Gastroesophageal sphincter (tissue), 3 donors: ENCODE results near the gene APLNR.

Experiments
- CTCF ChIP-seq, 4 experiments: fragments of 200-600 bp in 2 of 4; fragments of 450-650 bp in 2 of 4; sonication (generic) in 1 of 4; IDR thresholded peaks; one replicate each; pipeline ENCODE4 v1.5.1; 2017 to 2019; ENCODE audit warnings: antibody characterized with exemption in 4 of 4, mild to moderate bottlenecking in 2 of 4, moderate library complexity in 2 of 4
- EP300 ChIP-seq: sonication (generic); formaldehyde crosslinking; IDR thresholded peaks from one replicate; pipeline ENCODE4 v1.6.1; 2017; ENCODE audit warnings: antibody characterized with exemption, mild to moderate bottlenecking
- POLR2A ChIP-seq, 2 donors: fragments of 450-650 bp; IDR thresholded peaks; one replicate each; pipeline ENCODE4 v1.6.1; 2017; ENCODE audit warnings: antibody characterized with exemption in 2 of 2, mild to moderate bottlenecking in 2 of 2, moderate library complexity in 1 of 2

- TF ChIP-seq EP300: no peak
- peak; percentile 75 to 90 (median 83) for TF ChIP-seq CTCF (IDR thresholded peaks at IDR 0.05)
- no peak for TF ChIP-seq POLR2A (IDR thresholded peaks at IDR 0.05)
These were observed 12.6 kb upstream of the APLNR start for GRCh38 chr11:57249384-57250319.
